ENCODE data around the gene CFAP100.

DNA sequence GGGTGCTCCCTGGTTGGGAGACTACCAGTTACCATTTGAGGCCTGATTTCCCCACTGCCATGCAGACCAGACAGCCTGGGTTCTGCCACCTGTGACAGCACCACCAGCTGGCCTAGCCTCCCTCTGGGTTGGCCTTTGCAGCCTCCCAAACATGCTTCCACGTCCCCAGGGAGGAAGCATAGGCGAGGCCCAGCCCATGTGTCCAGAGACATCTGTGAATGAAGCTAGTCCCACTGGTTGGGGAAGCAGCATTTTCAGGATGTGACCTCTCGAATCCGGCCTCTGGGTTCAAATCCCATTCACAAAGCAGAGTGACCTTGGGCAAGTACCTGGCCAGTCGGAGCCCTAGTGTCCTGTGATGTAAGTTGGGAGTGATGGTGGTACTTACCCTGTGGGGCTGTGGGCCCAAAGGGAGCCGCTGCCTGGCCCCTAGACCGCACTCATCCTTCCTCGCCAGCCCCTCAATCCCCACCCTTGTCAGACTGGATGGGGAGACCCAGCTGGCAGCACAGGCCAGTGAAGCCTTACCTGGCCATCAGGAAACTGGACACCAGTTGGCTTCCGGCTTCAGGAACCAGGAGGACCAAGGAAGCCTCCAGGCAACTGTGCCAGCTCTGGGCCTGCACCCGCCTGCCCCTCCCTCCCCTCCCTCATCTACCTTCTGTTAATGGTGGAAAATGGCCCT lies 43.5 kb upstream of the CFAP100 start:
- TF ChIP-seq, protein P1, sequence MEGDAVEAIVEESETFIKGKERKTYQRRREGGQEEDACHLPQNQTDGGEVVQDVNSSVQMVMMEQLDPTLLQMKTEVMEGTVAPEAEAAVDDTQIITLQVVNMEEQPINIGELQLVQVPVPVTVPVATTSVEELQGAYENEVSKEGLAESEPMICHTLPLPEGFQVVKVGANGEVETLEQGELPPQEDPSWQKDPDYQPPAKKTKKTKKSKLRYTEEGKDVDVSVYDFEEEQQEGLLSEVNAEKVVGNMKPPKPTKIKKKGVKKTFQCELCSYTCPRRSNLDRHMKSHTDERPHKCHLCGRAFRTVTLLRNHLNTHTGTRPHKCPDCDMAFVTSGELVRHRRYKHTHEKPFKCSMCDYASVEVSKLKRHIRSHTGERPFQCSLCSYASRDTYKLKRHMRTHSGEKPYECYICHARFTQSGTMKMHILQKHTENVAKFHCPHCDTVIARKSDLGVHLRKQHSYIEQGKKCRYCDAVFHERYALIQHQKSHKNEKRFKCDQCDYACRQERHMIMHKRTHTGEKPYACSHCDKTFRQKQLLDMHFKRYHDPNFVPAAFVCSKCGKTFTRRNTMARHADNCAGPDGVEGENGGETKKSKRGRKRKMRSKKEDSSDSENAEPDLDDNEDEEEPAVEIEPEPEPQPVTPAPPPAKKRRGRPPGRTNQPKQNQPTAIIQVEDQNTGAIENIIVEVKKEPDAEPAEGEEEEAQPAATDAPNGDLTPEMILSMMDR (conservative IDR thresholded peaks at IDR 0.05; ENCODE audit: low read depth, low read length) = no peak
- no peak for TF ChIP-seq EZH2 (IDR thresholded peaks at IDR 0.05; ENCODE audit: low read length, unreplicated experiment)

Measured in PC-3 (cell line).